H9 (cell line): ENCODE data around the gene BMPER. TPM values are rescaled to one million over a fixed set of nuclear protein-coding genes. Genes with fewer than 3 reads are reported as not detected.

ENCODE experiments used
- DNase-seq: peaks from one replicate; pipeline ENCODE4 v3.0.0-alpha.2; 2017
- H2AFZ ChIP-seq: one replicate; pipeline ENCODE4 v1.6.1; 2013; ENCODE audit warnings: mild to moderate bottlenecking, low read length, control low read depth, moderate library complexity
- H2AK5ac ChIP-seq: 2 replicates; pipeline ENCODE4 v1.6.1; 2013; ENCODE audit warnings: low read length, control low read depth, mixed read lengths; ENCODE audit not compliant: insufficient read length
- H2BK120ac ChIP-seq: one replicate; pipeline ENCODE4 v1.6.1; 2013; ENCODE audit warnings: low read depth, mild to moderate bottlenecking, low read length, control low read depth, inconsistent platforms; ENCODE audit not compliant: poor library complexity, severe bottlenecking
- H2BK12ac ChIP-seq: 2 replicates; pipeline ENCODE4 v1.6.1; 2013; ENCODE audit warnings: low read length, control low read depth, mixed read lengths, low read depth; ENCODE audit not compliant: insufficient read length
- H2BK15ac ChIP-seq: 2 replicates; pipeline ENCODE4 v1.6.1; 2013; ENCODE audit warnings: low read depth, low read length, control low read depth
- H2BK20ac ChIP-seq: one replicate; pipeline ENCODE4 v1.6.1; 2013; ENCODE audit warnings: low read depth, mild to moderate bottlenecking, low read length, control low read depth, inconsistent platforms; ENCODE audit not compliant: poor library complexity, severe bottlenecking
- H2BK5ac ChIP-seq: 2 replicates; pipeline ENCODE4 v1.6.1; 2013; ENCODE audit warnings: low read length, control low read depth, mixed read lengths; ENCODE audit not compliant: insufficient read length
- H3K14ac ChIP-seq: 2 replicates; pipeline ENCODE4 v1.6.1; 2013; ENCODE audit warnings: low read length, control low read depth; ENCODE audit not compliant: insufficient read depth
- H3K18ac ChIP-seq: 2 replicates; pipeline ENCODE4 v1.6.1; 2013; ENCODE audit warnings: low read depth, mild to moderate bottlenecking, mixed read lengths, low read length, control low read depth; ENCODE audit not compliant: insufficient read length
- H3K23ac ChIP-seq: 2 replicates; pipeline ENCODE4 v1.6.1; 2013; ENCODE audit warnings: low read length, control low read depth, mixed read lengths, low read depth; ENCODE audit not compliant: insufficient read length
- H3K23me2 ChIP-seq: 2 replicates; pipeline ENCODE4 v1.6.1; 2013; ENCODE audit warnings: low read depth, mild to moderate bottlenecking, mixed read lengths, low read length, control low read depth; ENCODE audit not compliant: insufficient read length, poor library complexity, severe bottlenecking
- H3K27ac ChIP-seq: 2 replicates; pipeline ENCODE4 v1.5.1; 2013; ENCODE audit warnings: low read length, control low read depth, mixed read lengths, low read depth; ENCODE audit not compliant: insufficient read length
- H3K27me3 ChIP-seq: 2 replicates; pipeline ENCODE4 v1.6.1; 2013; ENCODE audit warnings: low read length, control low read depth, inconsistent platforms; ENCODE audit not compliant: insufficient read depth
- H3K4ac ChIP-seq: 2 replicates; pipeline ENCODE4 v1.6.1; 2013; ENCODE audit warnings: low read depth, mild to moderate bottlenecking, control low read depth, inconsistent platforms, low read length, moderate library complexity
- H3K4me1 ChIP-seq: 2 replicates; pipeline ENCODE4 v1.6.1; 2013; ENCODE audit warnings: low read length, control low read depth, inconsistent platforms; ENCODE audit not compliant: insufficient read depth
- H3K4me2 ChIP-seq: 2 replicates; pipeline ENCODE4 v1.6.1; 2013; ENCODE audit warnings: low read length, control low read depth, mixed read lengths; ENCODE audit not compliant: insufficient read length, insufficient read depth
- H3K56ac ChIP-seq: 2 replicates; pipeline ENCODE4 v1.6.1; 2013; ENCODE audit warnings: low read depth, mild to moderate bottlenecking, mixed read lengths, low read length, control low read depth; ENCODE audit not compliant: insufficient read length
- H3K79me1 ChIP-seq: 2 replicates; pipeline ENCODE4 v1.6.1; 2013; ENCODE audit warnings: low read depth, mild to moderate bottlenecking, moderate library complexity, low read length, control low read depth, inconsistent platforms; ENCODE audit not compliant: insufficient read depth, poor library complexity, severe bottlenecking
- H3K79me2 ChIP-seq: 2 replicates; pipeline ENCODE4 v1.6.1; 2013; ENCODE audit warnings: low read length, control low read depth, inconsistent platforms; ENCODE audit not compliant: insufficient read depth
- H3K9ac ChIP-seq: 2 replicates; pipeline ENCODE4 v1.6.1; 2013; ENCODE audit warnings: low read length, control low read depth, mixed read lengths; ENCODE audit not compliant: insufficient read length; ENCODE audit errors: extremely low read depth
- H3K9me3 ChIP-seq: one replicate; pipeline ENCODE4 v1.6.1; 2013; ENCODE audit warnings: low read depth, low read length, inconsistent platforms; ENCODE audit not compliant: control insufficient read depth
- H3T11ph ChIP-seq: one replicate; pipeline ENCODE4 v1.6.1; 2013; ENCODE audit warnings: mild to moderate bottlenecking, low read length, control low read depth, inconsistent platforms
- H4K20me1 ChIP-seq: one replicate; pipeline ENCODE4 v1.6.1; 2013; ENCODE audit not compliant: control insufficient read depth, insufficient read length, insufficient read depth
- H4K5ac ChIP-seq: 2 replicates; pipeline ENCODE4 v1.6.1; 2013; ENCODE audit warnings: low read depth, mild to moderate bottlenecking, mixed read lengths, low read length, control low read depth; ENCODE audit not compliant: insufficient read length
- H4K8ac ChIP-seq: replicated peaks from 2 replicates; pipeline ENCODE4 v1.6.1; 2013; ENCODE audit warnings: low read length, control low read depth, mixed read lengths, low read depth; ENCODE audit not compliant: insufficient read length
- H4K91ac ChIP-seq: 2 replicates; pipeline ENCODE4 v1.6.1; 2013; ENCODE audit warnings: low read depth, mild to moderate bottlenecking, moderate library complexity, mixed read lengths, low read length, control low read depth; ENCODE audit not compliant: insufficient read length
- H3K27ac Mint-ChIP-seq, 3 experiments: 2 replicates in 2 of 3; 3 replicates in 1 of 3; pipeline ENCODE4 v1.8.0; 2020 to 2021; ENCODE audit warnings: mixed read lengths in 3 of 3, mild to moderate bottlenecking in 1 of 3, moderate library complexity in 1 of 3
- H3K27me3 Mint-ChIP-seq: 2 replicates; pipeline ENCODE4 v1.8.0; 2021; ENCODE audit warnings: low read depth, mild to moderate bottlenecking, moderate library complexity, mixed read lengths
- H3K36me3 Mint-ChIP-seq, 3 experiments: 2 replicates in 2 of 3; 3 replicates in 1 of 3; pipeline ENCODE4 v1.8.0; 2020 to 2021; ENCODE audit warnings: low read depth in 3 of 3, mixed read lengths in 3 of 3; ENCODE audit not compliant: insufficient read depth in 1 of 3
- H3K4me1 Mint-ChIP-seq, 2 experiments: 2 replicates each; pipeline ENCODE4 v1.8.0; 2020; ENCODE audit warnings: mixed read lengths in 2 of 2
- H3K4me3 Mint-ChIP-seq, 2 experiments: 2 replicates in 1 of 2; 3 replicates in 1 of 2; pipeline ENCODE4 v1.8.0; 2020 to 2021; ENCODE audit warnings: mild to moderate bottlenecking in 2 of 2, mixed read lengths in 2 of 2, moderate library complexity in 1 of 2
- H3K9me3 Mint-ChIP-seq, 2 experiments: 2 replicates in 1 of 2; 3 replicates in 1 of 2; pipeline ENCODE4 v1.8.0; 2020; ENCODE audit warnings: mild to moderate bottlenecking in 2 of 2, mixed read lengths in 2 of 2, moderate library complexity in 1 of 2
- CTCF ChIP-seq: fragments of 200-600 bp; sonication (generic); conservative IDR thresholded peaks from 3 replicates; pipeline ENCODE4 v1.8.0; 2021; ENCODE audit warnings: antibody characterized with exemption, mild to moderate bottlenecking
- WGBS: extraction: QIAGEN DNeasy Blood & Tissue Kit; methylation state at CpG from one replicate; pipeline ENCODE4 v1.1.7; 2013; ENCODE audit warnings: missing lambda C conversion rate, low lambda C conversion rate, mixed read lengths; ENCODE audit not compliant: insufficient read length; ENCODE audit errors: extremely low coverage; 5-methylcytosine and 5-hydroxymethylcytosine counted together
- total RNA-seq: library from RNA; stranded (reverse); gene quantifications from 2 replicates; pipeline ENCODE4 v1.2.1, GENCODE V29; 2021

The BMPER gene
- total RNA-seq, 1 experiment from 2014 or later: 0.20 TPM

- no peaks in the 10 kb centered on the region; the same call in 1 of the 2 replicates for H3K27me3 Mint-ChIP-seq
- no peak overlapping the region for H3K4me2 ChIP-seq
- no peak overlapping the region for H2BK120ac ChIP-seq
- no peak overlapping the region for H3K4ac ChIP-seq
- H3K9me3 ChIP-seq: no peaks in the 10 kb centered on the region
- no peak overlapping the region for H3T11ph ChIP-seq
- H3K79me2 ChIP-seq: no peaks in the 10 kb centered on the region
- no peak overlapping the region for H2BK12ac ChIP-seq
- H3K14ac ChIP-seq: no peak overlapping the region
- no peaks in the 10 kb centered on the region for H4K20me1 ChIP-seq
- TF ChIP-seq CTCF: no peak
- H3K4me1 ChIP-seq: peaks cover 6% of the 10 kb centered on the region; the same call in 1 of the 2 replicates
- no peaks in the 10 kb centered on the region for H3K79me1 ChIP-seq
- no peak overlapping the region for H2BK15ac ChIP-seq
- no peak overlapping the region for H3K27ac Mint-ChIP-seq
- H4K8ac ChIP-seq: no peak overlapping the region
- H3K23ac ChIP-seq: no peak overlapping the region
- no peak overlapping the region for H3K56ac ChIP-seq
- H3K27me3 ChIP-seq: no peaks in the 10 kb centered on the region
- no peak overlapping the region for H3K27ac ChIP-seq
- peaks cover 18 to 21% of the 10 kb centered on the region in 2 experiments for H3K4me1 Mint-ChIP-seq
- DNase-seq: no peak
- H3K23me2 ChIP-seq: no peaks in the 10 kb centered on the region
- no peak overlapping the region for H3K18ac ChIP-seq
- peaks cover 1 to 10% (median 10%) of the 10 kb centered on the region in 3 experiments; a peak in 5 of 7 replicates for H3K36me3 Mint-ChIP-seq
- H2AK5ac ChIP-seq: no peak overlapping the region
- no peak overlapping the region for H2BK5ac ChIP-seq
- WGBS: no CpG with 5 or more reads among the region's 3 CpGs
- H4K5ac ChIP-seq: no peak overlapping the region
- no peak overlapping the region for H3K4me3 Mint-ChIP-seq
- H3K9ac ChIP-seq: no peak overlapping the region
- no peak overlapping the region for H2BK20ac ChIP-seq
- H2AFZ ChIP-seq: no peak overlapping the region
- H4K91ac ChIP-seq: no peak overlapping the region
- H3K9me3 Mint-ChIP-seq: peaks cover 2 to 8% of the 10 kb centered on the region in 2 experiments; a peak in 4 of 5 replicates
Observed at GRCh38 chr7:34177476-34177875, 272.1 kb downstream of the BMPER start.
